DOHH2 (cell line): Measurements from ENCODE around the gene TRIOBP.
A peak's percentile ranks its signal among the peaks of the same experiment; 100 is the strongest.

ENCODE experiments used
- H3F3A ChIP-seq: fragments of 200-600 bp; sonication (generic), shearing (Covaris generic); 2 replicates; pipeline ENCODE4 v1.6.0; 2016; ENCODE audit warnings: antibody characterized with exemption, mild to moderate bottlenecking; ENCODE audit not compliant: control insufficient read depth, insufficient read depth
- H3K27ac ChIP-seq: fragments of 200-600 bp; sonication (generic); 2 replicates; pipeline ENCODE4 v1.5.1; 2014; ENCODE audit warnings: low read depth, mild to moderate bottlenecking, low read length, moderate library complexity
- H3K27me3 ChIP-seq: fragments of 200-600 bp; sonication (generic); 2 replicates; pipeline ENCODE4 v1.6.1; 2014; ENCODE audit warnings: mild to moderate bottlenecking, low read length, mixed read lengths; ENCODE audit not compliant: control insufficient read depth
- H3K36me3 ChIP-seq: fragments of 200-600 bp; sonication (generic); 2 replicates; pipeline ENCODE4 v1.6.1; 2014; ENCODE audit warnings: mild to moderate bottlenecking, low read length, moderate library complexity, mixed read lengths; ENCODE audit not compliant: control insufficient read depth
- H3K4me1 ChIP-seq: fragments of 200-600 bp; sonication (generic); 2 replicates; pipeline ENCODE4 v1.6.1; 2014; ENCODE audit warnings: mild to moderate bottlenecking, low read length, mixed read lengths; ENCODE audit not compliant: control insufficient read depth
- H3K4me2 ChIP-seq: fragments of 200-600 bp; sonication (generic); 2 replicates; pipeline ENCODE4 v1.6.0; 2014; ENCODE audit warnings: mild to moderate bottlenecking, low read length, moderate library complexity
- H3K4me3 ChIP-seq: fragments of 200-600 bp; sonication (generic); 2 replicates; pipeline ENCODE4 v1.5.1; 2014; ENCODE audit warnings: mild to moderate bottlenecking, low read length, mixed read lengths
- H3K79me2 ChIP-seq: fragments of 200-600 bp; sonication (generic); 2 replicates; pipeline ENCODE4 v1.6.1; 2014; ENCODE audit warnings: mild to moderate bottlenecking, low read length, mixed read lengths; ENCODE audit not compliant: control insufficient read depth
- H3K9me2 ChIP-seq: fragments of 200-600 bp; sonication (generic); replicated peaks from 2 replicates; pipeline ENCODE4 v1.6.1; 2014; ENCODE audit warnings: mild to moderate bottlenecking, low read length, mixed read lengths; ENCODE audit not compliant: control insufficient read depth
- H3K9me3 ChIP-seq: fragments of 200-600 bp; sonication (generic); 2 replicates; pipeline ENCODE4 v1.6.1; 2014; ENCODE audit warnings: antibody characterized with exemption, low read length, mixed read lengths; ENCODE audit not compliant: control insufficient read depth, insufficient read depth
- H4K20me1 ChIP-seq: fragments of 200-600 bp; sonication (generic); 2 replicates; pipeline ENCODE4 v1.6.0; 2014; ENCODE audit warnings: low read depth, mild to moderate bottlenecking, antibody characterized with exemption, low read length, moderate library complexity; ENCODE audit not compliant: control insufficient read depth, insufficient read depth
- CTCF ChIP-seq: fragments of 200-600 bp; sonication (generic); IDR thresholded peaks from one replicate; pipeline ENCODE4 v1.5.1; 2014; ENCODE audit warnings: antibody characterized with exemption, mild to moderate bottlenecking, low read depth, low read length; ENCODE audit not compliant: poor library complexity, severe bottlenecking
- EZH2phosphoT487 ChIP-seq: fragments of 200-600 bp; sonication (generic); IDR thresholded peaks from 2 replicates; pipeline ENCODE4 v1.6.1; 2017; ENCODE audit warnings: borderline replicate concordance, mild to moderate bottlenecking, antibody characterized with exemption, low read length, moderate library complexity, mixed read lengths

TRIOBP gene

GRCh38 chr22:37725551-37726240 is 28.8 kb downstream of the TRIOBP start:
- Histone ChIP-seq H3K79me2 (no peaks in the 10 kb centered on the region), H3K4me3 (no peak overlapping the region), H3K9me3 (no peaks in the 10 kb centered on the region), H3K4me2 (no peak overlapping the region), H3K4me1 (no peaks in the 10 kb centered on the region), H3K27me3 (peaks cover 3% of the 10 kb centered on the region; the same call in 1 of the 2 replicates), H3K36me3 (no peaks in the 10 kb centered on the region), H3F3A (no peaks in the 10 kb centered on the region), H4K20me1 (no peaks in the 10 kb centered on the region), H3K27ac (no peak overlapping the region), H3K9me2 (no peaks in the 10 kb centered on the region)
- TF ChIP-seq EZH2phosphoT487 (no peak), CTCF (no peak)

GRCh38 chr22:37726241-37726887 is 29.5 kb downstream of the TRIOBP start:
- Histone ChIP-seq H3K79me2 (no peaks in the 10 kb centered on the region), H3K27me3 (peaks cover 3% of the 10 kb centered on the region; the same call in 1 of the 2 replicates), H3K4me1 (no peaks in the 10 kb centered on the region), H3K36me3 (no peaks in the 10 kb centered on the region), H3K4me3 (no peak overlapping the region), H3K27ac (no peak overlapping the region), H3K4me2 (no peak overlapping the region), H3F3A (no peaks in the 10 kb centered on the region), H3K9me3 (no peaks in the 10 kb centered on the region), H4K20me1 (no peaks in the 10 kb centered on the region), H3K9me2 (no peaks in the 10 kb centered on the region)
- TF ChIP-seq CTCF (peak; percentile 14), EZH2phosphoT487 (no peak)

GRCh38 chr22:37728620-37729019 is 31.8 kb downstream of the TRIOBP start:
- H3K9me3 ChIP-seq, result no peaks in the 10 kb centered on the region
- no peak overlapping the region for H3K4me3 ChIP-seq
- no peaks in the 10 kb centered on the region for H4K20me1 ChIP-seq
- no peak overlapping the region for H3K4me2 ChIP-seq
- H3K9me2 ChIP-seq, result no peaks in the 10 kb centered on the region
- peaks cover 3% of the 10 kb centered on the region; the same call in 1 of the 2 replicates for H3K27me3 ChIP-seq
- no peak overlapping the region for H3K27ac ChIP-seq
- TF ChIP-seq EZH2phosphoT487 (no peak), CTCF (no peak)
- no peaks in the 10 kb centered on the region for H3K36me3 ChIP-seq
- no peaks in the 10 kb centered on the region for H3F3A ChIP-seq
- no peaks in the 10 kb centered on the region for H3K79me2 ChIP-seq
- H3K4me1 ChIP-seq, result 0 out of 2 replicates have a peak, but pooled peaks cover 3% of the 10 kb centered on the region
